ENCODE measurements around the gene CDC37L1.
A peak's percentile ranks its signal among the peaks of the same experiment; 100 is the strongest.

CDC37L1 gene

GRCh38 chr9:4709380-4709779 lies 30.0 kb downstream of the CDC37L1 start:
- no peak for DNase-seq (ENCODE audit: extremely low read depth in 1 of 2, low read depth in 1 of 2)

DNA sequence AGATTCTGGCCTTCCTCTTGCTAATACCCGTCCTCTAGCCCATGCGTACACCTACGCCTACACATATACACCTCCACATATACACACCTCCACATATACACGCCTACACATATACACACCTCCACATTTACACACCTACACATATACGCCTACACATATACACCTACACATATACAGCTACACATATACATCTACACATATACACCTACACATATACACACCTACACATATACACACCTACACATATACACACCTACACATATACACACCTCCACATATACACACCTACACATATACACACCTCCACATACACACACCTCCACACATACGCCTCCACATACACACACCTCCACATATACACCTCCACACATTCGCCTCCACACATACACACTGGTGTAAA lies 34.5 kb downstream of the CDC37L1 start:
- DNase-seq (ENCODE audit: extremely low read depth in 1 of 2, low read depth in 1 of 2): no peak

- DNase-seq (ENCODE audit: extremely low read depth in 1 of 2, low read depth in 1 of 2): no peak
These were observed 35.1 kb downstream of the CDC37L1 start for GRCh38 chr9:4714266-4715016.

GRCh38 chr9:4716163-4716562 lies 36.8 kb downstream of the CDC37L1 start:
- no peak for DNase-seq (ENCODE audit: extremely low read depth in 1 of 2, low read depth in 1 of 2)

DNA sequence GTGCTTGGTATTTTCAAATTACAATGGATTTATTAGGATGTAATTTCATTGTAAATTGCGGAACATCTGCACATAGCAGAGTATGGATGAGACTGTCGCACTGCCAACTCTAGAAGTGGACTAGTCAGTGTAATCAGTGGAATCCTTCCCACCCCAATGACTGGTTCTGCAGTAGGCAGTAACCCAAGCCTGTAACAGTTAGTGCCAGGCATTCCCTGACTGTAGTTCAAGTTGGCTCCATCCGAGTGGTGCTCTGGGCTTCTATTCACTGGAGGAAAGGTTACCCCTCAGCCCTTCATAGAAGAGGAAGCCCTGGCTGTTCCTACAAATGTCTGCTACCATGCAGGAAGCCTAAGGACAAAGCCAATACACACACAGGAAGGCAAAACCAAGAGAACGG lies 38.4 kb downstream of the CDC37L1 start:
- DNase-seq (ENCODE audit: extremely low read depth in 1 of 2, low read depth in 1 of 2): no peak

DNA sequence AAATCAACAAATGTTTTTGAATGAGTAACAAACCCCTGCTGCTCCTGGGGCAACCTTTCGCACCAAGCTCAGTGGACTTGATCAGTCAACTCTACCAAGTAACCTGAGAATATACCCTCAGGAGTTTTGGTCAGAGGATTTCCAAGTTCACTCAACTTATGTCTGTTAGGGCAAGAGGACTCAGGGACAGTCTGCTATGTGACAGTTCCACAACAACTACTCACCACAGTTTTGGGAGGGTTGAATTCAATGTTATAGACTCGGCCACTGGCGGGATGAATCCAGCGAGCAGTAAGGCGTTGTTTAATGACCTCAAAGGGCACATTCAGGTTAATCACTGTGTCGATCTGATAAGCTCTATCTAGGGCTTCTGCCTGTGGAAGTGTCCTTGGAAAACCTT lies 39.5 kb downstream of the CDC37L1 start:
- no peak for DNase-seq (ENCODE audit: extremely low read depth in 1 of 2, low read depth in 1 of 2)

- no peak for DNase-seq (ENCODE audit: extremely low read depth in 1 of 2, low read depth in 1 of 2)
These were observed 42.4 kb downstream of the CDC37L1 start for GRCh38 chr9:4721736-4722135.

DNA sequence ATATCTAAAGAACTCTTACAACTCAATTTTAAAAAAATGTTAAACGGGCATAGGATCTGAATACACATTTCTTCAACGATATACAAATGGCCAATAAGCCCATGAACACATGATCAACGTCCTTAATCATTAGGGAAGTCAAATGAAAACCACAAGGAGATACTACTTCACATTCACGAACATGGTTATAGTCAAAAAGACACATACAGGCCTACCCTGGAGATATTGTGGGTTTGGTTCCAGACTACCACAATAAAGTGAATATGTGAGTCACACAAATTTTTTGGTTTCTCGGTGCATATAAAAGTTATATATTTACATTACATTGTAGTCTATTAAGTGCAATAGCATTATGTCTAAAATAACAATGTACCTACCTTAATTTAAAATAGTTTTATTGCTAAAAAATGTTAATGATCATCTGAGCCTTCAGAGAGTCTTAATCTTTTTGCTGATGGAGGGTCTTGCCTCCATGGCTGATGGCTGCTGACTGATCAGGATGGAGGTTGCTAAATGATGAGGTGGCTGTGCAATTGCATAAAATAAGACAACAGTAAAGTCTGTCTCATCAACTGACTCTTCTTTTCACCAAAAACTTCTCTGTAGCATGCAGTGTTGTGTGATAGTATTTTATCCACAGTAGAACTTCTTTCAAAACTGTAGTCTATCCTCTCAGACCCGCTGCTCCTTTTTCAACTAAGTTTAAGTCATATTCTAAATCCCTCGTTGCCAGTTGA lies 46.5 kb downstream of the CDC37L1 start:
- DNase-seq (ENCODE audit: extremely low read depth in 1 of 2, low read depth in 1 of 2): no peak

- no peak for DNase-seq (ENCODE audit: extremely low read depth in 1 of 2, low read depth in 1 of 2)
These were observed 48.2 kb downstream of the CDC37L1 start for GRCh38 chr9:4727593-4727992.

DNA sequence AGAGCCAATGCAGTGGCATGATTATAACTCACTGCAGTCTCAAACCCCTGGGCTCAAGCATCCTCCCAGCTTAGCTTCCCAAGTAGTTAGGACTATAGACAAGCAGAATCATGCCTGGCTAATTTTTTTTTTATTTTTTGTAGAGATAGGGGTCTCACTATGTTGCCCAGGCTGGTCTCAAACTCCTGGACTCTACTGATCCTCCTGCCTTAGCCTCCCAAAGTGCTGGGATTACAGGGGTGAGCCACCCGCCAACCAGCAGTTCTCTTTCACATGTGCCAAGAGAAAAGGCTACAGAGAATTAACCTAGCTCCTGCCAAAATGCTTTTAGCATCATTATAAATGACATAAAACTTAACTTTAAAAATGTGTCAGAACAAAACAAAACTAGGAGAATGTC lies 53.5 kb downstream of the CDC37L1 start:
- DNase-seq (ENCODE audit: extremely low read depth in 1 of 2, low read depth in 1 of 2): no peak

GRCh38 chr9:4734150-4734549 lies 54.8 kb downstream of the CDC37L1 start:
- no peak for DNase-seq (ENCODE audit: extremely low read depth in 1 of 2, low read depth in 1 of 2)

DNA sequence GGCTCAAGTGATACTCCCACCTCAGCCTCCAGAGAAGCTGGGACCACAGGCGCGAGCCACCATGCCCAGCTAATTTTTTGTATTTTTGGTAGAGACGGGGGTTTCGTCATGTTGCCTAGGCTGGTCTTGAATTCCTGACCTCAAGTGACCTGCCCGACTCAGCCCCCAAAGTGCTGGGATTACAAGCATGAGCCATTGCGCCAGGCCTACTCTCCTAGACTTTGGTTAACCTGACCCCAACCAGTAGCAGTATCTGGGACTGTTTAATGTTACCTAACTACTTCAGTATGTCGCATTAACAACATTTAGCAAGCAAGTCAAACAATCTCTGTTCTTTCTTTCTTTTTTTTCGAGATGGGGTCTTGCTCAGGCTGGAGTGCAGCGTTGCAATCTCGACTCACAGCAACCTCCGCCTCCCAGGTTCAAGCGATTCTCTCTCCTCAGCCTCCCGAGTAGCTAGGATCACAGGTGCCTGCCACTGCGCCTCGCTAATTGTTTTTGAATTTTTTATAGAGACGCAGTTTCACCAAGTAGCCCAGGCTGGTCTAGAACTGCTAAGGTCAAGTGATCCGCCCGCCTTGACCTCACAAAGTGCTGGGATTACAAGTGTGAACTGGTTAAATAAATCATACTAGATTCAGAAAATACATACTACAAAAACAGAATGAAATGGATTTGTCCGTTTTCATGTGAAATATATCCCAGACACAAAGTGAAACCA lies 59.7 kb downstream of the CDC37L1 start:
- DNase-seq (ENCODE audit: extremely low read depth in 1 of 2, low read depth in 1 of 2): no peak

DNA sequence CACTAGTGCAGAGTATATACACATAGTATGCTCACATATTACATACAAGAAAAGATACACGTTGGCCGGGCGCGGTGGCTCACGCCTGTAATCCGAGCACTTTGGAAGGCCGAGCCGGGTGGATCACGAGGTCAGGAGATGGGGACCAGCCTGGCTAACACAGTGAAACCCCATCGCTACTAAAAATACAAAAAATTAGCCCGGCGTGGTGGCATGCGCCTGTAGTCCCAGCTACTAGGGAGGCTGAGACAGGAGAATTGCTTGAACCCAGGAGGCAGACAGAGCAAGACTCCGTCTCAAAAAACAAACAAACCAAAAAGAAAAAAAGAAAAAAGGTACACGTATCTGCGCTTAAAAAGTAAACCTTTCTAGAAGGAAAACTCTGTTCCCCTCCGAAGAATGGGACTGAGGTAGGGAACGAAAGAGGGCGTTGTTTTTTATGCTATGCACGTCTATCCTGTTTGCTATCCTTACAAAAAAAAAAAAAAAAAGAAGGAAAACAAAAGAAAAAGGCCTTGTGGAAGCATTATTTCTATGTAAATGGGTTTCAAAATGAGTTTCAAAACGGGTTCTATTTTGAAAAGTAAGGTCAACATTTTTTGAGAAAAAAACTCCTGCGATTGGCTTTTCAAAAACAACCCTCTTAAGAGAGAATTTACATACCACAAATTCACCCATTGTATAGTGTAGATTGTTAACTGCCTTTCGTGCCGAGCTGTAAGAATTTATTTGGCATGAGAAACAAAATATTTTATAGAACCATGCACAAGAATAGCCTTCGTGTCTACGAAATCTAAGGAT lies 60.4 kb downstream of the CDC37L1 start:
- DNase-seq (ENCODE audit: extremely low read depth in 1 of 2, low read depth in 1 of 2): no peak

- DNase-seq (ENCODE audit: extremely low read depth in 1 of 2, low read depth in 1 of 2): no peak
These were observed 60.9 kb downstream of the CDC37L1 start for GRCh38 chr9:4740388-4740637.

DNA sequence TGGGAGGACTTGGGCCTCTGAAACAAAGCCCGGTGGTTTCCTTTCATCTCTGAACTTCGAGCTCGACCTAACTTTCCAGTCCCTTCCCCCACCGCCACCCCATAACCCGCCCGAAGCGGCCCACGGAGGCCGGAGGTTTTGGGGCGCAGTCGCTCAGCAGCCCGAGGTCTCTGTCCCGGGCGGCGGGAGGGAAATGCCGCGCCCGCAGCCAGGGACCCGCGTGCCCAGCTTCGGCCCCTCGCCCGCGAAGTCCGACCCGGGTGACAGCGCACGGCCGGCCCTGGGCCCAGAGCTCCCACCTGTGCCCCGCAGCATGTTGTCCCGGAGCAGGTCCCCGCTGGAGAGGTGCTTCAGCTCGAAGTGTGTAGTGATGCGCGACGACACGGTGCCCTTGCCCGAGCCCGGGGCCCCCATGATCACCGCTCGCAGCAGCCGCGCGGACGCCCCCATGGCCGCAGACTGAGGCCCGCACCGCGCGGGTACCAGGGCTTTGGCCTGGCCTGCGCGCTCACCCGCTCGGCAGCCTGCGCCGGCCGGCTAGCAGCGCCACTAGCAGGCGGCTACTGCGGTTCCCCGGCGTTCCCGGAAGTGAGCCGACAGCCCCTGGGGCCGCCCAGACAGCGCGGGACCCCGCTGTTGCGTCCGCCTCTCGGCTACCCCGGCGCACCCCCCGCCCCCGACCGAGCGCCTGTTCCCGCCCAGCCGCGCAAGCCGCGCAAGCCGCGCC lies 61.4 kb downstream of the CDC37L1 start, which contains the start of gene AK3:
TSS of gene AK3 (minus strand) at position 565 of the 727 bp plus-strand sequence. CDS start at position 450, 115 bp downstream.
- peak; percentile 80 to 83 for DNase-seq (ENCODE audit: extremely low read depth in 1 of 2, low read depth in 1 of 2)

DNA sequence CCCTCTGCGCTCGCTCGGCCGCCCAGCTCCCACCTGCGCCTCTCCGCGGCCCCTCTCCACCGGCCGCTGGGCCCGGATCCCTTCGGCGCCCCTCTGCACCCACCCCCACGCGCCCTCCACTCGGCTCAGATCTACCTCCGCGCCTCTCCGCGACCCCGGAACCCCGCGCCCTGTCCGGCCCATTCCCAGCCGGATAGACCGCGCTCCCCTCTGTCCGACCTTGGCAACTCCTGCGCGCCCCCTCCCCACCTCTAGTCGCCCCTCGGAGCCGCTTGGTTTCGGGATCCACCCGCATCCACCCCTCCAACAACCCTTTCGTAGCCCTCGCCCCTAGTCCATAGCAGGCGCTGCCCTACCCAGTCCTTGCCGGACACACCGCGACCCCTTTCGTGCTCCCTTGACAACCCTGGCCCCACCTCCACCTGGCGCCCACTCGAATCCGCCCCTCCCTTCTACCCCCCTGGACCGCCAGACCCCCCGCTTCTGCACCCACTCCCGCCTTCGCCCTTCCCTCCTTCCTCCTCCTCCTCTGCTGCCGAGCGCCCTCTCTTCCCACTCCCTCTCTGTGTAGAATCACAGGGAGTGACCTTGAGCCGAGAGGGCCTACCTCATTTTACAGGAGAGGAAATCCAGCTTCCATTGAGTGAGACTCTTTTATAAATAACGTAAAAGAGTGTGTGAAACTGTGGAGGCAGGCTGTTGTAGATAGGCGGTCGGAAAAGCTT lies 62.2 kb downstream of the CDC37L1 start:
- DNase-seq (ENCODE audit: extremely low read depth in 1 of 2, low read depth in 1 of 2): peak in 1 of 2 donors; percentile 1

DNA sequence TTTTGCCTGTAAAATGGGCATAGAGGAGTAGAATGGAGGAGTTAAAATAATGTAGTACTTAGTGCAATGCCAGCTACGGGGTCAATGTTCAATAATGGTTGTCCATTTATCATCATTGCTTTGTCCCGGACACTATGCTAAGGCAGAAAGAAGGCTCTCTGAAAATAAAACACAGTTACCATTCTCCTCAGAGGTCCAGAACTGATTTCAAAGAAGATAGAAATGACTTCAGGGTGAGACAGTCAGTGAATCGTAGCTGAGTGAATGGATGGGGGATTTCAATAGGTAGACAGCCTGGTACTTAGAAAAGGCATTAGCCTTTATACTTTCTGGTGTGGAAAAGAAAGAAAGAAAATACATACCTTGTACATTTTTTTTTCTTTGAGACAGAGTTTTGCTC lies 62.9 kb downstream of the CDC37L1 start:
- no peak for DNase-seq (ENCODE audit: extremely low read depth in 1 of 2, low read depth in 1 of 2)

GRCh38 chr9:4743131-4743875 lies 63.9 kb downstream of the CDC37L1 start:
- no peak for DNase-seq (ENCODE audit: extremely low read depth in 1 of 2, low read depth in 1 of 2)
